HG03432 (cell line): Measurements from ENCODE around the gene ANO6.
A peak's percentile ranks its signal among the peaks of the same experiment; 100 is the strongest.

ENCODE experiments used
- ATAC-seq: cut with Tn5 transposase; IDR thresholded peaks from one replicate; pipeline ENCODE4 v1.9.1; 2021; ENCODE audit warnings: mild to moderate bottlenecking, moderate library complexity; ENCODE audit not compliant: unreplicated experiment

The ANO6 gene

DNA sequence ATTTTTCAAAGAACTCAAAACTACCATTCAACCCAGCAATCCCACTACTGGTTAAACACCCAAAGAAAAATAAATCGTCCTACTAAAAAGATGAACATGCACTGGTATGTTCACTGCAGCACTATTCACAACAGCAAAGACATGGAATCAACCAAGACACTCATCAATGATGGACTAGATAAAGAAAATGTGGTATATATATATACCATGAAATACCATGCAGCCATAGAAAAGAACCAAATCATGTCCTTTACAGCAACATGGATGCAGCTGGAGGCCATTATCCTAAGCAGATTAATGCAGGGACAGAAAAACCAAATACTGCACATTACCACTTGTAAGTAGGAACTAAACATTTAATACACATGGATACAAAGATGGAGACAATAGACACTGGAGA is 3.8 kb upstream of the ANO6 start:
- ATAC-seq = no peak

GRCh38 chr12:45213107-45213506 is 2.8 kb upstream of the ANO6 start:
- ATAC-seq = no peak

DNA sequence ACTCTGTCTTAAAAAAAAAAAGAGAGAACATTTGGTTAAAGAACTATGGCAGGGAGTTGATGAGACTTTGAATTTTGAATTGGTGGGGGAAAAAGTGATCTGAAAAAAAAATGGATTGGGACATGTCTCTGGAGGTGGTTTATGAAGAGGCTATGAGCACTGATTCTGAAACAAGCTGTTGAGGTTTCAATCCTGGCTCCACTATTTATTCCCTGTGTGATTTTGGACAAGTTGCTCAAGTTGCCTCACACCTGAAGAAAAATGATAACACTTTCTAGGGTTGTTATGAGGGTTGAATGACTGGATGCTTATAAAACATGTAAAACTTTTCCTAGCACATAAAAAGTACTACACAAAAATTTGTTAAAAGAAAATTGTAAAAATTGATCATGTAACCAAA is 1.8 kb upstream of the ANO6 start:
- ATAC-seq = no peak

- no peak for ATAC-seq
Observed at GRCh38 chr12:45214749-45215418, 1.0 kb upstream of the ANO6 start.

- peak; percentile 51 for ATAC-seq
Observed at GRCh38 chr12:45216230-45216982, 511 bp downstream of the ANO6 start.

DNA sequence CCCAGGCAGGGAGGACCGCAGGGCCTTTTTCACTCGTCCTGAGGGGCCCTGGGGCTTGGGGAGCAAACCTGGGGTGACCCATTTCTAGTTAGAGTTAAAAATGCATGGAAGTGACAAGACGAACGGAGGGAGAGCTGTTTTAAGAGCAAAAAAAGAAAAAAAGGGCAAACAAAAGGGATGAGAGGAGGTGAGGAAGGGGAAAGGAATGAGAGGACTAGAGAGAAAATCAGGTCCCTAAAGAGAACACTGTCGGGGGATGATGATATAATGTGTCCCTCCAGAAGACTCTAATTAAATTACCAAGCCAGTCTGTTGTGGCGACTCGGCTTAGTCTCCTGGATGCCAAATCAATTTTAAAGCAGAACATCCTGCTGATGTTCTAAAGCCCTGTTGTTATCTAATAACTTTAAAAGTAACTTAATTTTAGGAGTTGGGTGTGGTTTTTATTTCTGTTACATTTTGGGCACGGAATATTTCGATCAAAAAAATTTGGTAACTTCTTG is 1.1 kb downstream of the ANO6 start:
- no peak for ATAC-seq

DNA sequence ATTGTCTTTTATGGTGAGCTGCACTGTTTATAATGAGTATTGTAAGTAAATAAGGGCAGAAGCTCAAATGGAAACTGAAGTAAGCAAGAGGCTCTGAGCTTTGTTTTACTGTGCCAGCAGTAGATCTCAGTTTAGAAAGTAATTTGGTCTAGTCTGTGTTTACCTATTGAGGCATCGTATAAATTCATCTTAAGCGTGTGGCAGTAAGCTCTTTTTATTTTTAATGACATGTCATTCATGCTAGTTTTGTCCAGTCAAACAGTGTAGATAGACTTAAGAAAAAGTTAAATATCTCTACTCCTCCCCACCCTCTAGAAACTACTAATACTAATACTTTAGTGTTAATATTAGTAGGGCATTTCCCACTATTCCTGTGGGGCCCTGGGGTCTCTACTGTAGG is 2.0 kb downstream of the ANO6 start:
- no peak for ATAC-seq

GRCh38 chr12:45219621-45220020 is 3.7 kb downstream of the ANO6 start:
- ATAC-seq = no peak

DNA sequence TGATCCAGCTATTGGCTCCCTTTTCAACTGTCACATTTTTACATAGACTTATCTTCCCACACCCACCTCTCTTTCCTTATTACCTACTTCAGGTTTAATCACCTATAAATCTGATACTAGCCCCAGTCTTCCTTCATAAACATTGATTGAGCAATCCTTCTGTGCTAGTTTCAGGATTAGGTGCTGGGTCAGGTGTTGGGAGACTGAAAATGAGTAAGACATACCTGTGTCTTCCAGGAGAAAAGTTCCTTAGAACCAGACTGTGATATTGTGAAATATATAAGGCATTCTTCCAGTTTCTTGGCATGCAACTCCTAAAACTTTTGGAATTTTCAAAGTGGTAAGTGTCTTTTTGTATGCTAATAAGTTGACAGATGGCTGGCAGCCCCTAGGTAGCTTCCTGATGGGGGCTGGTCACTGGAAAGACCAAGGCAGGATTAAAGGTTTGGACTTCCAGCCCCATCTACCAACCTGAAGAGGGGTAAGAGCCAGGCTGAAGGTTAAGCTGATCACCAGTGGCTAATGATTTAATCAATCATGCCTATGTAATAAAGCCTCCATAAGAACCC is 4.6 kb downstream of the ANO6 start:
- ATAC-seq = no peak

- no peak for ATAC-seq
Observed at GRCh38 chr12:45220969-45221368, 5.1 kb downstream of the ANO6 start.

DNA sequence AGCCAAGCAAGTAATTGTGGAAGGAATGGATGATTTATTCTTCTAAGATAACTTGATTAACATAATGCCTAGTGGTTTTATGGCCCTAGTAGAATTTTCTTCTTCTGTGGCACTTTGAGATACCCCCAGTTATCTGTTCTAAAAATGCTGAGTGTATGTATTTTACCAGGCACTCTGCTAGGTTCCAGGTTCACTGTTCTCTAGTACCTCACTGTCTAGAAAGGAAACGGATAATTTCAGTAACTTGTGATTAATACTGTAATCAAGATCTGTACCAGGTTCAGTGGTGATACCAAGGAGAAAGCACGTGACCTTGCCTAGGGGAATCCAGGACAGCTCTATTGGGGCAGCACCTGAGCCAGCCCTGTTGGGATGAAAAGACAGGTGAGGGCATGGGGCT is 8.0 kb downstream of the ANO6 start:
- ATAC-seq = peak; percentile 39

- peak; percentile 51 for ATAC-seq
Observed at GRCh38 chr12:45224311-45224710, 8.4 kb downstream of the ANO6 start.

GRCh38 chr12:45226021-45226420 is 10.1 kb downstream of the ANO6 start:
- no peak for ATAC-seq

GRCh38 chr12:45227316-45228067 is 11.6 kb downstream of the ANO6 start:
- no peak for ATAC-seq

GRCh38 chr12:45231515-45232145 is 15.7 kb downstream of the ANO6 start:
- ATAC-seq = no peak

DNA sequence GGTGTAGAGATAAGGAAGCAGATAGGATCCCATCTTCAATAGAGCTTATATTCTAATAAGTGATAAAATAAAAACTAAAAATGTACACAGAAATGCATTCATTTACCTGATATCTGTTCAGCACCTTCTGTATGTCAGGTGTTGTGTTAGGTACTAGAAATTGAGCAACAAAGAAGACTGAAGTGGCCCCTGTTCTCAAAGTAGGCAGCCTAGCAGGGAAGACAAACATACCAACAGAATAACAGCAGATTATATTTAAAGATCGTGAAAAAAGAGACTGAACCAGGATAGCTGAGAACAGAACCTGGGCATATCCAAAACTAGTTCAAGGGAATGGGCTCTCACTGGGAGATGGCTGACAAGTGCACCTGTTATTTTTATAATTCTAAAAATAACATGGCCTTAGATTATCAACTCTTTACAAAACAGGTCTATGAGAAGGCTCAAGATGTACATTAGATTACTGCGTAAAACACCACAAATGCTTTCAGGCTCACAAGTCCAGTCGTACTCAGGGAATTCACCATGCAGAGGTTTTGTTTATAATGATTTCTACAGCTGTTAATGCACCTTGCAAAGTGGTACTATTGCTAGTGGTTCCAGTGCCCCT is 16.4 kb downstream of the ANO6 start:
- no peak for ATAC-seq

DNA sequence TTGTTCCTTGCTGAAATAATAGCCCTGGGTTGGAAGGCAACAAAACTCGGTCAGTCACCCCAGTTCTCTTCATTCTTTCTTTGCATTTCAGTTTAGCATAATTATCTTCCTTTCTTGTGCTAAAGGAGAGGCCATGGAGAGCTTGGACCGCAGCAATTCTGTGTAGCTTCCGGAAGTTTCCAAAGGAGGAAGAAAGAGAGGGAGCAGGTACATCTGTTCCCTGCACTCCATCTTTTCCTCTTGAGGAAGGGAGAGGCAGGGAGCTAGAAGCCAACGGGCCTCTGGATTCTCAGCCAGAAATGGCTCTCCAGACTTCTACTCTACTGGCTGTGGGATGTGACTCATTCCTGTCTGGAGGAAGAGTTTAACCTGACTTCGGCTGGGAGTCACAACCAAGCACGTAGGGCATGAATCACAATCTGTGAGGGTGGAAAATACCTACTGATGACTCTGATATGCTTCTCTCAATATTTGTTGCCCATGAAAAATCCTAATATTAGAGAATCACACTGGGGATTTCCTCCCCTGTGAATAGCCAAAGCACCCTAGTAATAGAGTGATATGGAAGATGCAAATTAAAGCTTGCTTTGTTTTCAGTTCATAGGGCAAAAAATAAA is 17.0 kb downstream of the ANO6 start:
- ATAC-seq = peak; percentile 63

- peak; percentile 36 for ATAC-seq
Observed at GRCh38 chr12:45234139-45234865, 18.4 kb downstream of the ANO6 start.
